H1 (cell line): ENCODE data around the gene AGPS.

ENCODE experiments used
- CBX8 ChIP-seq: fragments of 300-800, 300-1000 bp; sonication (generic); IDR thresholded peaks from 2 replicates; pipeline ENCODE4 v1.7.1; 2016; ENCODE audit warnings: low read depth, low read length, borderline replicate concordance
- EZH2 ChIP-seq: fragments of 200-600 bp; sonication (generic); IDR thresholded peaks from 2 replicates; pipeline ENCODE4 v1.7.1; 2012; ENCODE audit warnings: low read depth, mild to moderate bottlenecking, moderate library complexity, low read length, inconsistent platforms; ENCODE audit not compliant: severe bottlenecking
- JUND ChIP-seq: IDR thresholded peaks from 2 replicates; pipeline ENCODE4 v1.6.1; 2011; ENCODE audit warnings: mild to moderate bottlenecking, improper control_type of control experiment, low read length
- KDM4A ChIP-seq: IDR thresholded peaks from one replicate; pipeline ENCODE4 v1.7.1; 2012; ENCODE audit warnings: low read depth, mild to moderate bottlenecking, moderate library complexity, low read length, inconsistent platforms; ENCODE audit not compliant: severe bottlenecking
- NANOG ChIP-seq: IDR thresholded peaks from 2 replicates; pipeline ENCODE4 v1.6.1; 2011; ENCODE audit warnings: low read length, low read depth, mild to moderate bottlenecking, inconsistent platforms; ENCODE audit not compliant: insufficient read depth, poor library complexity, severe bottlenecking
- POLR2A ChIP-seq, 2 experiments: IDR thresholded peaks; 1 replicate in 1 of 2; 2 replicates in 1 of 2; pipeline ENCODE4 v1.6.1; 2011; ENCODE audit warnings: low read depth in 2 of 2, low read length in 2 of 2, mild to moderate bottlenecking in 2 of 2; ENCODE audit errors: control extremely low read depth in 1 of 2
- POLR2AphosphoS5 ChIP-seq: IDR thresholded peaks from 2 replicates; pipeline ENCODE4 v1.6.1; 2011; ENCODE audit warnings: low read depth, low read length
- RNF2 ChIP-seq: fragments of 200-900, 300-1000 bp; sonication (generic); IDR thresholded peaks from 2 replicates; pipeline ENCODE4 v1.7.1; 2016; ENCODE audit warnings: borderline replicate concordance, low read depth, mild to moderate bottlenecking, antibody characterized with exemption, low read length; ENCODE audit not compliant: poor library complexity, severe bottlenecking; ENCODE audit errors: missing control alignments
- SIN3A ChIP-seq, 2 experiments: IDR thresholded peaks in 1 of 2; conservative IDR thresholded peaks in 1 of 2; 2 replicates each; pipeline ENCODE4 v1.6.1; 2011 to 2012; ENCODE audit warnings: low read length in 2 of 2, improper control_type of control experiment in 1 of 2, low read depth in 1 of 2, mild to moderate bottlenecking in 1 of 2
- TBP ChIP-seq: IDR thresholded peaks from 2 replicates; pipeline ENCODE4 v1.6.1; 2011; ENCODE audit warnings: low read depth, low read length, improper control_type of control experiment
- TEAD4 ChIP-seq: IDR thresholded peaks from 2 replicates; pipeline ENCODE4 v1.6.1; 2012; ENCODE audit warnings: low read depth, low read length, inconsistent platforms, mixed read lengths
- YY1 ChIP-seq: IDR thresholded peaks from 2 replicates; pipeline ENCODE4 v1.6.1; 2011; ENCODE audit warnings: low read depth, mild to moderate bottlenecking, low read length
- TF ChIP-seq, protein P1 (sequence below), 3 experiments: IDR thresholded peaks; 1 replicate in 2 of 3; 2 replicates in 1 of 3; pipeline versions ENCODE4 v1.5.1 to v1.6.1; 2011; ENCODE audit warnings: low read length in 3 of 3, mild to moderate bottlenecking in 3 of 3, inconsistent platforms in 2 of 3, low read depth in 1 of 3, moderate library complexity in 1 of 3; ENCODE audit not compliant: insufficient read depth in 1 of 3; ENCODE audit errors: control extremely low read depth in 1 of 3

DNA sequence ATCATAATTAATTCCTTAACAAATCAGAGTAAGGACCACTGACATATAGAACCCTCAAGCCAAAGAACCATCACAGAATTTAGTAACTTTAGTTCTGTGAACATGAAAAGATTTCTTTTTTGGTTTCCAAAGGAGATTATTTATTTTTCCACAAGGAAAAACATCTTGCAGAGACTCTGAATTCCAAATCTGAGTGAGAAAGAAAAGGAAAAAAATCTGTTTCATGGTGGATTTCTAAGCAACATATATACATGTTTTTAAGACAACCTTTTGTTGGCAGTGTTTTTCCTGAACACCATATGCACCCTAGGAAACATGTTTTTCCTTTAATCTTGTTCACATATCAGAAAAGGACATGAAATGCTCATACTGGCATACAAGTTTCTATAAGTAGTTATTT lies 149.8 kb downstream of the AGPS start:
- TF ChIP-seq EZH2 (no peak), CBX8 (no peak), RNF2 (no peak), SIN3A (conservative IDR thresholded peaks at IDR 0.05 in 1 of 2, IDR thresholded peaks at IDR 0.05 in 1 of 2; ENCODE audit: low read depth in 1 of 2, low read length in 2 of 2) (no peak), JUND (no peak), TEAD4 (no peak), NANOG (no peak), POLR2A (IDR thresholded peaks at IDR 0.05; ENCODE audit: control extremely low read depth in 1 of 2, low read depth in 2 of 2, low read length in 2 of 2) (no peak), KDM4A (no peak), POLR2AphosphoS5 (no peak), TBP (no peak), YY1 (no peak)
- TF ChIP-seq, protein P1, sequence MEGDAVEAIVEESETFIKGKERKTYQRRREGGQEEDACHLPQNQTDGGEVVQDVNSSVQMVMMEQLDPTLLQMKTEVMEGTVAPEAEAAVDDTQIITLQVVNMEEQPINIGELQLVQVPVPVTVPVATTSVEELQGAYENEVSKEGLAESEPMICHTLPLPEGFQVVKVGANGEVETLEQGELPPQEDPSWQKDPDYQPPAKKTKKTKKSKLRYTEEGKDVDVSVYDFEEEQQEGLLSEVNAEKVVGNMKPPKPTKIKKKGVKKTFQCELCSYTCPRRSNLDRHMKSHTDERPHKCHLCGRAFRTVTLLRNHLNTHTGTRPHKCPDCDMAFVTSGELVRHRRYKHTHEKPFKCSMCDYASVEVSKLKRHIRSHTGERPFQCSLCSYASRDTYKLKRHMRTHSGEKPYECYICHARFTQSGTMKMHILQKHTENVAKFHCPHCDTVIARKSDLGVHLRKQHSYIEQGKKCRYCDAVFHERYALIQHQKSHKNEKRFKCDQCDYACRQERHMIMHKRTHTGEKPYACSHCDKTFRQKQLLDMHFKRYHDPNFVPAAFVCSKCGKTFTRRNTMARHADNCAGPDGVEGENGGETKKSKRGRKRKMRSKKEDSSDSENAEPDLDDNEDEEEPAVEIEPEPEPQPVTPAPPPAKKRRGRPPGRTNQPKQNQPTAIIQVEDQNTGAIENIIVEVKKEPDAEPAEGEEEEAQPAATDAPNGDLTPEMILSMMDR (IDR thresholded peaks at IDR 0.05; ENCODE audit: control extremely low read depth in 1 of 3, insufficient read depth in 1 of 3, low read depth in 1 of 3, low read length in 3 of 3), result no peak
